OCI-LY7 (cell line): Measurements from ENCODE around the gene OST4.

Source experiments
- EZH2phosphoT487 ChIP-seq: fragments of 200-600 bp; sonication (generic); IDR thresholded peaks from 2 replicates; pipeline ENCODE4 v1.6.1; 2018; ENCODE audit warnings: low read depth, borderline replicate concordance, mild to moderate bottlenecking, mixed run types, antibody characterized with exemption, low read length, moderate library complexity, mixed read lengths
- TF ChIP-seq, protein P1 (sequence below): fragments of 200-600 bp; sonication (generic); conservative IDR thresholded peaks from 2 replicates; pipeline ENCODE4 v1.5.1; 2014; ENCODE audit warnings: mild to moderate bottlenecking, antibody characterized with exemption, low read length, moderate library complexity, mixed read lengths

DNA sequence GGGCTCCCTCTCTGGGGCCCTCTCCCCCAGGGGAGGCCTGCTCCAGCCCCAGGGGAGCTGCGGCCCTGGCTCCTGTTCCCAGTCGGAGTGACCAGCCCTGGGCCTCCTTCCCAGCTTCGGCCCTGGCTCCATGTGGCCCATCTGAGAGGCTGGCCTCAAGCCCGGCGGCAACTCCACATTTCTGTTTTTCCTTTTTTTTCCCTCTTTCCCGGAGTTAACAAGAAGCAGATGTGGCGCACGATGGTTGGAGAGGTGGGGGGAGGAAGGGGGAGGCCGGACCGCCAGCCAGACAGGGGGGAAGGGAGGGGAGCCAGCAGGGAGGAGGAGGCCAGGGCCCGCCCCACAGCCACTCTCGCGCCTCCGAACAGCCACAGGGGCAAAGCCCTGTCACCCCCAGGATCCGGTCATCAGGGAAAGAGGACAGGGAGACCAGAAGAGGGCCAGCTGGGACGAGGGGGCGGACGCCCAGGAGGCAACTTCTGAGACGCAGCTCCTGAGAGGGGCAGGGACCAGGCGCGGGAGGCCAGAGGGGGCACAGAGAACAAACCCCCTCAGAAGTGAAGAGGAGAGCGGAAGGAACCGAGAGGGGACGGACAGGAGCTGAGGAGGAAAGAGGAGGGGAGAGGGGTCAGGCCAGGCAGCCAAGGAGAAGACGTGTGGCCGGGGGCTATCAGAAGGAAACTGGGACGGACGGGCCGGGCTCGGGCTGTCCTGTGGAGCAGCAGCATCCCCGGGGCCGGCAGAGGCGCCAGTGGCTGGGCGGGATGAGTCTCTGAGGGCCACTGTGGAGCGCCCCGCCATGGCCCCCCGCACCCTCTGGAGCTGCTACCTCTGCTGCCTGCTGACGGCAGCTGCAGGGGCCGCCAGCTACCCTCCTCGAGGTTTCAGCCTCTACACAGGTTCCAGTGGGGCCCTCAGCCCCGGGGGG is 7.1 kb upstream of the OST4 start, which contains the start of gene EMILIN1:
- TF ChIP-seq, protein P1, sequence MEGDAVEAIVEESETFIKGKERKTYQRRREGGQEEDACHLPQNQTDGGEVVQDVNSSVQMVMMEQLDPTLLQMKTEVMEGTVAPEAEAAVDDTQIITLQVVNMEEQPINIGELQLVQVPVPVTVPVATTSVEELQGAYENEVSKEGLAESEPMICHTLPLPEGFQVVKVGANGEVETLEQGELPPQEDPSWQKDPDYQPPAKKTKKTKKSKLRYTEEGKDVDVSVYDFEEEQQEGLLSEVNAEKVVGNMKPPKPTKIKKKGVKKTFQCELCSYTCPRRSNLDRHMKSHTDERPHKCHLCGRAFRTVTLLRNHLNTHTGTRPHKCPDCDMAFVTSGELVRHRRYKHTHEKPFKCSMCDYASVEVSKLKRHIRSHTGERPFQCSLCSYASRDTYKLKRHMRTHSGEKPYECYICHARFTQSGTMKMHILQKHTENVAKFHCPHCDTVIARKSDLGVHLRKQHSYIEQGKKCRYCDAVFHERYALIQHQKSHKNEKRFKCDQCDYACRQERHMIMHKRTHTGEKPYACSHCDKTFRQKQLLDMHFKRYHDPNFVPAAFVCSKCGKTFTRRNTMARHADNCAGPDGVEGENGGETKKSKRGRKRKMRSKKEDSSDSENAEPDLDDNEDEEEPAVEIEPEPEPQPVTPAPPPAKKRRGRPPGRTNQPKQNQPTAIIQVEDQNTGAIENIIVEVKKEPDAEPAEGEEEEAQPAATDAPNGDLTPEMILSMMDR: no peak
- no peak for TF ChIP-seq EZH2phosphoT487
